Coronary artery (tissue), 2 donors: ENCODE results near the gene FRMD3.

Experiments
- DNase-seq: peaks from one replicate; pipeline ENCODE4 v3.0.0-alpha.2; 2017; ENCODE audit warnings: low spot score
- H3K27ac ChIP-seq, 2 donors: fragments of 200-600 bp; sonication (generic); one replicate each; pipeline ENCODE4 v1.5.1; 2016 to 2019
- H3K4me3 ChIP-seq: fragments of 200-600 bp; sonication (generic); 2 replicates; pipeline ENCODE4 v1.5.1; 2016; ENCODE audit warnings: mild to moderate bottlenecking, moderate library complexity
- TF ChIP-seq, protein P1 (sequence below): fragments of 200-600 bp; sonication (generic); IDR thresholded peaks from one replicate; pipeline ENCODE4 v1.5.1; 2019; ENCODE audit warnings: antibody characterized with exemption

The FRMD3 gene

DNA sequence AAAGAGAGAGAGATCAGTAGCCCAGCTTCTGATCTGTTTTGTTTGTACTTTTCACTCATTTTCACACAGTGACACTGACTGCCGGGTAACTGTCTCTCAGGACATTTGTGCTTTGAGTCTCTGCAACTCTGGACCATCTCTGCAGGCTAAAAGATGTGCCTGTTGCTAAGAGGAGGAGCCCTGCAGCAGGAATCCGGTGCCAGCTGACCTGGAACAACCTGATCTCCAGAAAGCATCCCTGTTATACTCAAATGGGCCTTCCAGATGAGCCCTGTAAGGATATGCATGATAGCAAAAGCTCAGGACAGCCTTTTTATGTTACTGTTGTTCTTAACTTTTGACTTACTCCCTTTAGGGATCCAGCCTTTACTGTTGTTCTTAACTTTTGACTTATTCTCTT lies 304.6 kb downstream of the FRMD3 start:
- TF ChIP-seq, protein P1, sequence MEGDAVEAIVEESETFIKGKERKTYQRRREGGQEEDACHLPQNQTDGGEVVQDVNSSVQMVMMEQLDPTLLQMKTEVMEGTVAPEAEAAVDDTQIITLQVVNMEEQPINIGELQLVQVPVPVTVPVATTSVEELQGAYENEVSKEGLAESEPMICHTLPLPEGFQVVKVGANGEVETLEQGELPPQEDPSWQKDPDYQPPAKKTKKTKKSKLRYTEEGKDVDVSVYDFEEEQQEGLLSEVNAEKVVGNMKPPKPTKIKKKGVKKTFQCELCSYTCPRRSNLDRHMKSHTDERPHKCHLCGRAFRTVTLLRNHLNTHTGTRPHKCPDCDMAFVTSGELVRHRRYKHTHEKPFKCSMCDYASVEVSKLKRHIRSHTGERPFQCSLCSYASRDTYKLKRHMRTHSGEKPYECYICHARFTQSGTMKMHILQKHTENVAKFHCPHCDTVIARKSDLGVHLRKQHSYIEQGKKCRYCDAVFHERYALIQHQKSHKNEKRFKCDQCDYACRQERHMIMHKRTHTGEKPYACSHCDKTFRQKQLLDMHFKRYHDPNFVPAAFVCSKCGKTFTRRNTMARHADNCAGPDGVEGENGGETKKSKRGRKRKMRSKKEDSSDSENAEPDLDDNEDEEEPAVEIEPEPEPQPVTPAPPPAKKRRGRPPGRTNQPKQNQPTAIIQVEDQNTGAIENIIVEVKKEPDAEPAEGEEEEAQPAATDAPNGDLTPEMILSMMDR: no peak
- Histone ChIP-seq H3K27ac (no peak overlapping the region), H3K4me3 (no peak overlapping the region)
- no peak for DNase-seq

DNA sequence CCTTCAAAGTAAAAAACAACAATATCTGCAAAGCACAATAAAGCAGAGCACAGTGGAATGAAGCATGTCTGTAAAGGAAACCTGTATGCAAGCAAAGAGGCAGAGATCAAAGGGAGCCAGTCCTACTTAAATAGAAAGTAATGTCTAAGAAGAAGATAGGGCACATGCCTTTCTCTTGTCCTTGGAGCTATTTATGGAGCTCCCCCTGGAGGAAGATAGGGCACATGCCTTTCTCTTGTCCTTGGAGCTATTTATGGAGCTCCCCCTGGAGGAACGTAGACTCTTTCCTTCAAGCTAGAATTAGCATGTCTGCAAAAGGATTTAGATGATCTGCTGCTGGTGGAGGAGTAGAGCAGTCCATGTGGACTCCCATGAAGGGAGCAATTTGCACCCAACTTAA lies 307.2 kb downstream of the FRMD3 start:
- Histone ChIP-seq H3K27ac (no peak overlapping the region), H3K4me3 (no peak overlapping the region)
- DNase-seq: no peak
- TF ChIP-seq, protein P1: no peak

DNA sequence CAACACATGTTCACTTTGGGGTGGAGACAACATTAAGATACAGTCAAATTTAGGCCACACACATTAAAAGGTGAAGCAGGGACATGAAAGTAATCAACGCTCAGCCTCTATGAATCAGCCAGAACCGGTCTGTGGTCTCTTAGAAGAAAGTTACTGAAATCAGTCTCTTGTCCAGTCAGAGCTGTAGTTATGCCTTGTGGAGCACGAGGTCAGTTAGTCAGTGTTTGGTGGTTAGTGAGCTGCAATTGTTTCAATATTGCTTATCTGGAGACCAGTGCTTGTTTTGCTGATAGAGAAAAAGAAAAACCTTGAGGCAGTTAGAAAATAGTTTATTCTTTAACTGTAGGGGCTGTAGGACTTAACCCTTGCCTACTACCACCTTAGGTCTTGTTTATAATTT lies 317.5 kb downstream of the FRMD3 start:
- H3K27ac ChIP-seq: no peak overlapping the region
- no peak overlapping the region for H3K4me3 ChIP-seq
- TF ChIP-seq, protein P1: no peak
- no peak for DNase-seq

DNA sequence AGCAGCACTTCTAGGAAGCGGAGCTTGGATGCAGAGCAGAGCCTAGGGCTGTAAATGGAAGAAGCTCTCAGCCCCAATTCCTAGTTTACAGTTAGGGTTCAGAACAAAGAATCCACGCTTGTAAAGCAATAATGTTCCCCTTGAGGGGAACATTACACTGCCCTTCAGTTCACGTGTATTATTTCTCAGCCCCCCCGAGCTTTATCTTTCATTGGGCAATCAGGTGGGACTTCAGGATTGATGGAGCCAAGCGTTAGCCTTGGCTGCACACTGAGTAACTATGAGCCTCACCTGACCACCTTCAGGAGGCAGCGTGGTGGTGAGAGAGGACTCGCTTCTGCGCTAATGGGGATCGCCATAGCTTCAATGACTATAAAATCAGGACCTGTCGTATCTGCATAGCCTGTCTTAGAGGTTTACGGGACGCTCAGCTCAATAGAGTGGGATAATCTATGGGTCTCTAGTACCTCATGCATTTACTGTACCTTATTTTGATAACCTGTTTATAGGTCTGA lies 318.2 kb downstream of the FRMD3 start:
- TF ChIP-seq, protein P1: no peak

DNA sequence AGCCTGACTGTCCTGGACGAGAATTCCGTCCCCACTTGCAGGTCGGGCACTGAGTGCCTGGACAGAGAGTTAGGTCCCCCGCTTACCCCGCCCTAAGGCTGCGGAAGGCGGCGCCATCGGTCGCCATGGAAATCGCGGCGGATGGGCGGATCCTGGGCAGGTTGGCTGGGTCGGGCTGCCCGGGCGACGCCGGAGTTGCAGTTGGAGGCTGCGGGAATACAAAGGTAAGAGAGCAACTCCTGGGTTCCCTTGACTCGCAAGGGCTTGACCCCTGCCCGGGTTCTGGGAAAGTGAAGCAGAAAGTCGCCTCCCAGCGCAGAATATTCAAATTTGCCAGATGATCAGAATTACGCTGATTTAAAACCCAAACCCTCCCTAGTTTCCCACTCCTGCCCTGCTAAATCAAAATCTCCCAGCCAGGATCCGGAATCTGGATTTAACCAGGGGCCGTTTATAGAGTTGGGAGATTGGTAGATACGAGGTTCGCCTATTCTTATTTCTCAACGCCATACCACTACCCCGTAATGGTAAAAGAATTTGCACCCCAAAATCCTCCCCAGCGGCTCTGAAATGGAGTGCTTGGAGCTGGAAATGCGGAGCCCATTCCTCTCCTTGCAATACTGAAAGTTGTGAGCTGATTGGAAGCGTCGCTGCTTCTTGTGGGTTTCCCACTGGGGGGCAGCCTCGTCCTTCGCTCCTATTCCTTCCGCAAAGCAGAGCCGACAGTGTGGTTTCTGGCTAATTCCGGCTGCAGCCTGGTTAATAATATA lies 318.9 kb downstream of the FRMD3 start:
- Histone ChIP-seq H3K4me3 (peak overlapping the region; percentile 85), H3K27ac (peak overlapping the region; percentile 35 to 71)
- TF ChIP-seq, protein P1: no peak
- no peak for DNase-seq

More for the DNA sequence above, 318.2 kb downstream of the FRMD3 start:
- peak overlapping the region; percentile 35 to 71 for H3K27ac ChIP-seq
- H3K4me3 ChIP-seq: peak overlapping the region; percentile 85
- no peak for DNase-seq

DNA sequence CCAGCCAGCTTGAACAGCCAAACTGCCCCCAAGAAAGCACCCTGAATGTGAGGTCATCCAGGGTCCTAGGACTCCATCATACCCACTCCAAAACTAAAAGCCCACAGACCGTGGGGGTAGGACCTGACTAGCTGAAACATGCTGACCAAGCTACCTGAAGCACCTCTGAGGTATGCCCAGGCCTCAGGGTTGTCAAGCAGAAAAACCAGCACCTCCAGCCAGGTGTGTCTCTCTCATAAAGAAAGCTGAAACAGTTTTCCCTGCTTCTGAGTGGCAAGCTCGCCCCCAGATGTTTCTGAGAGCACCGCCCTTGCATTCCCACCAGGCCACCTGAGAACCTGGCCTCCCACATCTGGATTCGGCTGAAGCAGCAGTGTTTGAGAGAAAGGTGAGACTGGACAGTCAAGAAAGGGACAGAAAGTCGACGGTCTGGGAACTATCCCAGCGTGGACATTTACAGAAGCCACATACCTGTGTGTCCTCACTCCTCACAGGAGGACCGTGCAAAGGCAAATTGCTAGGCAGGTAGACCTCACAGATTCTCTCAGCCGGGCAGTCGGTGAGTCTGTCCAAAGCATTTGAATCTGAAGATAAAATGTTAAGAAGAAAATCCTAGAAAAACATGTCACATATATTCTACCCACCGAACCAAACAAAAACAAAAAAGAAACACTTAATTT lies 319.6 kb downstream of the FRMD3 start:
- no peak for DNase-seq
- TF ChIP-seq, protein P1: no peak
- no peak overlapping the region for H3K27ac ChIP-seq
- peak overlapping the region; percentile 85 for H3K4me3 ChIP-seq
